ENCODE results near the gene SOCS2.
"Not testable (repeated sequence)": the region's sequence is repeated elsewhere in the genome, so short reads cannot be mapped to it uniquely, and the experiment has no call there.

SOCS2 gene

GRCh38 chr12:93571925-93572711 lies at the start of gene SOCS2:
SOCS2 (plus strand) TSS chr12:93572675; CDS start chr12:93572898, 223 bp downstream.
- peak; percentile 56 for DNase-seq

- DNase-seq = no peak
These were observed 47.9 kb upstream of the SOCS2 start for GRCh38 chr12:93524386-93525133.

GRCh38 chr12:93526786-93527428 lies 45.6 kb upstream of the SOCS2 start:
- no peak for DNase-seq

GRCh38 chr12:93530358-93530757 lies 42.1 kb upstream of the SOCS2 start:
- DNase-seq = peak; percentile 16

GRCh38 chr12:93533310-93533709 lies 39.2 kb upstream of the SOCS2 start:
- DNase-seq = no peak

- DNase-seq = no peak
These were observed 36.2 kb upstream of the SOCS2 start for GRCh38 chr12:93536111-93536765.

GRCh38 chr12:93536766-93537488 lies 35.5 kb upstream of the SOCS2 start:
- DNase-seq = no peak

- DNase-seq = no peak
These were observed 34.7 kb upstream of the SOCS2 start for GRCh38 chr12:93537769-93538168.

- DNase-seq = no peak
These were observed 32.7 kb upstream of the SOCS2 start for GRCh38 chr12:93539821-93540220.

GRCh38 chr12:93540466-93540865 lies 32.0 kb upstream of the SOCS2 start:
- no peak for DNase-seq

- DNase-seq = no peak
These were observed 30.8 kb upstream of the SOCS2 start for GRCh38 chr12:93541578-93542225.

- DNase-seq = no peak
These were observed 24.7 kb upstream of the SOCS2 start for GRCh38 chr12:93547778-93548177.

GRCh38 chr12:93549174-93549573 lies 23.3 kb upstream of the SOCS2 start:
- no peak for DNase-seq

GRCh38 chr12:93550748-93551611 lies 21.5 kb upstream of the SOCS2 start:
- DNase-seq = no peak

- no peak for DNase-seq
These were observed 20.0 kb upstream of the SOCS2 start for GRCh38 chr12:93552427-93552826.

- not testable (repeated sequence) for DNase-seq
These were observed 14.6 kb upstream of the SOCS2 start for GRCh38 chr12:93557879-93558278.

GRCh38 chr12:93558685-93559084 lies 13.8 kb upstream of the SOCS2 start:
- DNase-seq = not testable (repeated sequence)

- peak; percentile 53 for DNase-seq
These were observed 8.5 kb upstream of the SOCS2 start for GRCh38 chr12:93563807-93564538.

- no peak for DNase-seq
These were observed 6.7 kb upstream of the SOCS2 start for GRCh38 chr12:93565760-93566159.

- DNase-seq = no peak
These were observed 5.3 kb upstream of the SOCS2 start for GRCh38 chr12:93567174-93567573.
